GM04504 (cell line): ENCODE results near the gene MFN2.
"Not testable (repeated sequence)": the region's sequence is repeated elsewhere in the genome, so short reads cannot be mapped to it uniquely, and the experiment has no call there.

Experiments
- DNase-seq: peaks from one replicate; pipeline ENCODE4 v3.0.0-alpha.2; 2012; ENCODE audit warnings: low read depth

The MFN2 gene

DNA sequence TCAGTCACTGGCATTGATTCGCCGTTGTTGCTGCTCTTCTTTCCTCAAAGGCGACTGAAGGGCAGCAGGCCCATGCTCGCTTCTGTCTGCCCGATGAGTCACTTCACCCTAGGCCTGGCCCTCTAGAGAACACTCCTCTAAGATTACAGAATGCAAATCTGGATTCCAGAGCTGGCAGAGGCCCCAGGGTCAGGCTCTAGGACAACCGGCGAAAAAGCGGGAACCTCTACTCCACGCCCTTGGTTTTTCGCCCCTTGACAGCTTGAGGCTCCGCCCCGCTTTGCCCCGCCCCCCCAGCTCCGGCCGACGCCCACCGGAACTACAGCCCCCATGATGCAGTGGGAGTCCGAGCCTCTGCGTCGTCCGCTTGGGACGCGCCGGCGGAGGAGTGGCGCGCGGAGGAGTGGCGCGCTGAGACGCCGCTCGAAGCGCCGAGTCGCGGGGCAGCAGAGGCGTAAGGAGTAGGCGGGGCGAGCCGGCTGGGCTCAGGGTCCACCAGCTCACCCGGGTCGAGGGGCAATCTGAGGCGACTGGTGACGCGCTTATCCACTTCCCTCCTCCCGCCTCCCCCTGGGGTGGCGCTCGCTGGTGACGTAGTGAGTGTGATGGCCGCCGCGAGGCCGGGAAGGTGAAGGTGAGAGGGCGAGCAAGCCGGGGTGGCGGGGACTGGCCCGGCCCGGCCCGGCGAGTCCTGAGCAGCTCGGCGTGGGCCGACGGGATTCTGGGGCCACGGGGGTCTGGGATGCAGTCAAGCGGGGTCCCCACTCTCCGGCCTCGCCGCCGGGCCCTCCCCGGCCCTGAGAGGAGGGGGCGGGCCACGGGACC lies at the start of gene MFN2:
Gene MFN2 (plus strand): TSS at position 594 of the 825 bp plus-strand sequence. CDS start 8,725 bp downstream, outside the sequence.
- peak; percentile 91 for DNase-seq

DNA sequence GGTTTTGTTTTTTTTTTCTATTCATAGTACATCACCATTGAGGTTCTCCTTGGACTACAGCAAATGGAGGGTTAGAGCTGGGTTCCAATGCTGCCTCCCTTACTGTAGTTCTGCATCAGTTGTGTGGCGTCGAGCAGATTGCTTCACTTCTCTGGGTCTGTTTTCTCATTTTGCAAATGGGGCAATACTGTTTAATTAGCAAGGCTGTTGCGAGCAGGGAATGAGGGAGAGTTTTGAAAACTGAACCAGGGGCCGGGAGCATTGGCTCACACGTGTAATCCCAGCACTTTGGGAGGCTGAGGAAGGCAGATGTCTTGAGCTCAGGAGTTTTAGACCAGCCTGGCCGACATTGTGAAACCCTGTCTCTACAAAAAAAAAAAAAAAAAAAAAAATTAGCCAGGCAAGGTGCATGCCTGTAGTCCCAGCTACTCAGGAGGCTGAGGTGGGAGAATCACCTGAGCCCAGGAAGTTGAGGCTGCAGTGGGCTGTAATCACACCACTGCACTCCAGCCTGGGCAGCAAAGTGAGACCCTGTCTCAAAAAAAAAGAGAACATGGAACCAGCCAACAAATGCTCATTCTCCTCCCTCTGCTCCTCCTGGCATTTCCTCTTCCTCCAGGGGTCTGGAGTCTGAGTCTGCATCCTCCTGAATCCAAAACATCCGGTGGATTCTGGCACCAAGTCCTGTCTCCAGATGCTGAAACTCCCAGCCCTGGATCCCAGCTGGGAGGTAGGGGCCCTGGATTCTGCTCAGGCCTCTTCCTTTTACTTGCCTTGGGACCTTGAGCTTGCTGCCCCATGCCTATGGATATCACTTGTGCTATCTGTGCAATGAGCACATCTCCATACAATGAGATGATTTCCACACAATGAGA lies 49.4 kb upstream of the MFN2 start:
- DNase-seq = peak; percentile 68

DNA sequence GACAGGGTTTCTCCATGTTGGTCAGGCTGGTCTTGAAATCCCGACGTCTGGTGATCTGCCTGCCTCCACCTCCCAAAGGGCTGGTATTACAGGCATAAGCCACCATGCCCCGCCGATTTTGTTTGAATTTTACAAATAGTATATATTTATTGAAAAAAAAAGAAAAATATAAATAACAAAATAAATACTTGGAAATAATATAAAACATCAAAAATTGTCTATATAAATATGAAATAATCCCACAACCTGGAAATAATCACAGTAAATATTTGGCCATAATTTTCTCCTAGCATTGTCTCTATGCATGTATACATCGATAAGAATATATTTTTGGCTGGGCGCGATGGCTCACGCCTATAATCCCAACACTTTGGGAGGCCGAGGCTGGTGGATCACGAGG lies 48.4 kb upstream of the MFN2 start:
- no peak for DNase-seq

DNA sequence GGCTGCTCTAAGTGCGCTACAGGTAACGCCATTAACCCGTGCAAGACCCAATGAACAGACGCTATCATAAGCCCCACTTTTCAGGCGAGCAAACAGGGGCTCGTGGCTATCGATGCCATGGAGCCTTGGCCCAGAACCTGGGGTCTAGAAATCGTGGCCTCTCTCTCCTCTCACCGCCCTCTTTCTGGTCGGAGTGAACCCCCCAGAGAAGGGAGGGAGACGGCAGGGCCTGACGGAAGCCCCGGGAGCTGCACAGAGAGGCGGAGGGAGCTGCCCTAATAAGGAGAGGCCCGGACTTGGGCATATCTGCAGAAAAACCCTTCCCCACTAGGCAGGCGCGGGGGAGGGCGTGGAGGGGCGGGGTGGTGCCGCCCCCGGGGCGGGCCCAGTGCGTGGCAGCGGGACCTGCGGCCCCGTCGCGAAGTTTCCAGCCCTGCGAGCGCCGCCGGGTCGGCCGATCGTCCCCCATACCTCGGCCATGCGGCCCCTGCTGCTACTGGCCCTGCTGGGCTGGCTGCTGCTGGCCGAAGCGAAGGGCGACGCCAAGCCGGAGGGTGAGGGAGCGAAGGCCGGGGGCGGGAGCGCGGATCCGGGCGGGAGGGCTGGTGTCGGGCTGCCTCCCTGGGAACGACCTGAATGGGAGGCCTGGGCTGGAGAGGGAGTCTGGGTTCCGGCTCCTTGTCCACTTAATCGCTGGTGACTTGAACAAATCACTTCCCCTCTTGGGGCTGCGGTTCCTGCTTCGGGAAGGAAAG lies 45.8 kb upstream of the MFN2 start, which contains the start of gene PLOD1:
Gene PLOD1 (plus strand): TSS at position 416 of the 755 bp plus-strand sequence. CDS start 63 bp downstream, at position 479.
- DNase-seq = peak; percentile 73

DNA sequence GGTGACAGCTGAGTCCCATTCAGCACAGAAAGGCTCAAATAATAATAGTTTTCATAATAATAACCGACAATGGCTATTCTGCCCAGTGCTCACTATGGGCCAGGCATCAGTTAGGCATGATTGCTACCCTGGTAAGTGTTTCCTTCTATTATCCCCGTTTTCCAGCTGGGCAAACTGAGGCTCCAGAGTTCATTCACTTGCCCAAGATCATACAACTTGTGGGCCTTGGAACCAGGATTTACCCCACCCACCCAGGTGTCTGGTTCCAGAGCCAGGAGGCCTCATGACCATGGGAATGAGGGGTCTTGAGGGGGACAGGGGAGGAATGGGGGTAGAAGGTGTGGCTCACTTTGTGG lies 45.2 kb upstream of the MFN2 start:
- DNase-seq = no peak

DNA sequence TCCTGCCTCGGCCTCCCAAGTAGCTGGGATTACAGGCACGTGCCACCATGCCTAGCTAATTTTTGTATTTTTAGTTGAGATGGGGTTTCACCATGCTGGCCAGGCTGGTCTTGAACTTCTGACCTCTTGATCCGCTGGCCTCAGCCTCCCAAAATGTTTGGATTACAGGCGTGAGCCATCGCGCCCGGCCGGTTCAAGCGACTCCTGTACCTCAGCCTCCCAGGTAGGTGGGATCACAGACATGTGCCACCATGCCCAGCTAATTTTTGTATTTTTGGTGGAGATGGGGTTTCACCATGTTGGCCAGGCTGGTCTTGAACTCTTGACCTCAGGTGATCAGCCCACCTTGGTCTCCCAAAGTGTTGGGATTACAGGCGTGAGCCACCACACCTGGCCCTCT lies 44.5 kb upstream of the MFN2 start:
- DNase-seq = not testable (repeated sequence)

DNA sequence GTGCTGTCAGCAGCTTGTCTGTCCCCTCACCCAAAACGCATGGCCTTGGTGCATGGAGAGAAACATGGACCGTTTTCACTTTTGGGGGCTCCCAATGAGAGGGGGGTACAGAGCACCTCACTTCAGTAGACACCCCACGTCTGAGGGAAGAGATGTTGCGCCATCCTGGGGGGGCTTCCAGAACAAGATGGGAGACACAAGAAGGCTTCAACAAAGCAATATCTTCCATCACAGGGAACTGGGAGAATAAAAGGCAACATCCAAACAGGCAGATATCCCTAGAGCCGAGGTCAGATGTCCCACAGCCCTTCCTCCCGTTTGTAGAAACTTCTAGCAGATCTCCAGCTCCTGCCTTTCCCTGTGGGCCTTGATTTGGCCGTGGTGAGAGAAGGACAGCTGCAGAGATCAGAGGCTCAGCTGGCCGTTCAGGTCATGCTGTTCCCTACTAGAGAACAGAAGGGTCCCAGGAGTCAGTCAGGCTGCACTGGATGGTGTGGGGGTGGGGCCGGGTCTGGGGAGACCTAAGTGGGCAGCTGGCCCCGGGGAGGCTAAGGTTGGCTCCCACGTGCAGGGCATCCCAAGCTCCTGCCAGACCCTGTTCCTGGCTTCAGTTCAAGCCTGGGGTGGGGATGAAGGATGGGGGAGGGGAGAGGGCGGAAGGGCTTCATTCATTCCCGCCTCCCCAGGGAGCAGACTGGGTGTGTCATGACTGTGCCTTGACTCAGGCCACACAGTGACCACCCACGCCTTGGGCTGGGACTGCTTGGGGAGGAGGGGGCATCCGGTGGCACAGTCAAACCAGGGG lies 41.3 kb upstream of the MFN2 start:
- no peak for DNase-seq

DNA sequence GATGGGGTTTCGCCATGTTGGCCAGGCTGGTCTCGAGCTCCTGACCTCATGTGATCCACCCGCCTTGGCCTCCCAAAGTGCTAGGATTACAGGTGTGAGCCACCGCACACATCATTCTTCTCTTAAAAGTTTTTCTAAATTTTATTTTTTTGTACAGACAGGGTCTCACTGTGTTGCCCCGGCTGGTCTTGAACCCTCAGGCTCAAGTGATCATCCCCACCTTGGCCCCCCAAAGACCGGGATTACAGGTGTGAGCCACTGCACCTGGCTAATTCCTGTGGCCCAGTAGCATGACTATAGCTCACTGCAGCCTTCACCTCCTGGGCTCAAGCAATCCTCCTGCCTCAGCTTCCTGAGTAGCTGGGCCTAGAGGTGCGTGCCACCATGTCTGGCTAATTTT lies 40.5 kb upstream of the MFN2 start:
- not testable (repeated sequence) for DNase-seq

DNA sequence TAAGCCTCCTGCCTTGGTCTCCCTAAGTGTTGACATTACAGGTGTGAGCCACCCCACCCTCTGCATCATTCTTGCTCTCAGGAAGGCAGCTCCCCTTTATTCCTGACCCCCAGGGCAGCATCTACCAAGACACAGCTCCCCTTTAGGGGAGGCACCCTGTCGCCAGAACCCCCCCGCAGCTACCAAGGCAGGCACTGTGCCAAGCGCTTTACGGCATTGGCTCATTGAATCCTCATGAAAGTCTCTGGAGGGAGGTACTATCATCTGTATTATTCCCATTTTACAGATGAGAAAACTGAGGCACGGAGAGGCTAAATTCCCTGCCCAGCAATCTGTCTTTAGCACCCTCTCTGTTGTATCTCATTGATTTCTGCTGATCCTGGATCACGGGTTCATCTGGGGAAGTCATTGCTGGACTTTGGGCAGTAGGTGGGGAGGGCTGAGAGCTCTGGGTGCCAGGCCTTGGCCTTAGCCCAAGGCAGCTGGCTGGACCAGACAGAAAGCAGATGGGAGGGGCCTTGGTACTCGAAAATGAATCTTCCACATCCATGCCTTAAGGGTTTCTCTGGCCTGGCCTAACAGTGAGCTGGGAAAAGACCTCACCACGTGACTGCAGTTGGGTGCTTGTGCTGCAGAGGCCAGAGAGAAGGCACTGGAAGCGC lies 39.9 kb upstream of the MFN2 start:
- DNase-seq = no peak

DNA sequence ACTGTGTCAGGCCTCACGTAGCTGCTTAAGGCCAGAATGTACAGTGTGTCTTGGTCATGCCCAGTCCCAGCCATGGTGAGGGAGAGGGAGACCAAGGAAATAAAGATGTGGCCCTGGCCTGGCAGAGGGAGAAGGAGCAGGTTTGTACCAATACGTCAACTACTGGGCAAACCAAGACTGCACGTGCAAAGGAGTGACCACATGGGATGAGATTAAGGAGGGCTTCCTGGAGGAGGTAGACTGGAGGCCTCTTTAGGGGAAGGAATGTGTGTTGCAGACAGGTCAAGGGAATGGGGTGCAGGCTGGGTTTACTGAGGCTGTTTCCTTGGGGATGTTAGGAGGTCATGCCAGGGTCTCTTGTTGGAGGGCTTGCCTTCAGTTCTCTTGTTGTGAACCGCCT lies 38.0 kb upstream of the MFN2 start:
- DNase-seq = no peak

DNA sequence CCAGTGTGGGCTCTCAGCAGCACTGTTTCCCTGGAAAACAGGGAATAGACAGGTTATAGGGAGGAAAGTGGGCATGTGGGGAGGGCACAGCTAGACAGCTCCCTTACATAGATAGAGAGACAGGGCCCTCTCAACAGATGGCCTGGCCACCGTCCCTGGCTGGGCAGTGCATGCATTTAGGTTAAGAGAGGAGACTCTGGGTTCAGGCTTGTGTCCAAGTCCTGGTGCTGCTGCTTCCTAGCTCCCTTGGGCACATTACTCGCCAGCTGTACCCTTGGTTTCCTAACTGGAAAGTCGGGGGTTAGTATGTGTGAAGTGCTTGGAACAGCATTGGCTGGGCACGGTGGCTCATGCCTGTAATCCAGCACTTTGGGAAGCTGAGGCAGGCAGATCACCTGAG lies 36.6 kb upstream of the MFN2 start:
- no peak for DNase-seq

DNA sequence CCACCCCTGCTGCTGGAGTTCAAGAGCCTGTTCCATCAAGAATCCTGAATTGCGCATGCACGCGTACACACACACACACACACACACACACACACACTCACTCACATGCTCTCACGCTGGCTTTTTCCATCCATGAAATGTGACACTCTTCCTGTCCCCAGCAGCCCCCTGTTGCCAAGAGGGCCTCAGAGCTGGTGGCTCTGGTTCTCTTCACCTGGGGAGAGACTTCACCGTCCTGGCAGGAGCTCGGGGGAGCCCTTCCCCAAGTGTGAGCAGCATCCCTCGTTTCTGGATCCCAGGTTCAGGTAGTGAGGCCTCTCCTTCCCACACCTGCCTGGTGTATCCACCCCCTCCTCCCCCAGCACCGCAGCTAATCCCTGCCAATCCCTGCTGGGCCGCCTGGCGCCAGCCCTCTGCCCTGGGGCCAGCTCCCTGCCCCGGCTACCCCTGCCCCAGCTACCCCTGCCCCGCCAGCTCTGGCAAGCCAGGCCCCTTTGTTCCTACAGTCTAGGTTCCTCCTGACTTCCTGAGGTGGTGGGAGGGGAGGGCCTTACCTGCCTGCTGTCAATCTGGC lies 35.8 kb upstream of the MFN2 start:
- DNase-seq = no peak

DNA sequence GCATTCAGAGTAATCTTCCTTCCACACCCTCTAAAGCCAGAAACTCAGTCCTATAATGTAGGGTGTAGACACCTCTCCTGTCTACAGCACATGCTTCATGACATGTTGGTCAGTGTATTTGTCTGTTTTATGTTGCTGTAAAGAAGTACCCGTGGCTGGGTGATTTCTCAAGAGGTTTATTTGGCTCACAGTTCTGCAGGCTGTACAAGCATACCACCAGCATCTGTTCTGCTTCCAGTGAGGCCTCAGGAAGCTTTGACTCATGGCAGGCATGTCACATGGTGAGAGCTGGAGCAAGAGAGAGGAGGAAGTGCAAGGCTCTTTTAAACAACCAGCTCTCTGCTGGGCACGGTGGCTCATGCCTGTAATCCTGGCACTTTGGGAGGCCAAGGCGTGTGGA lies 33.6 kb upstream of the MFN2 start:
- no peak for DNase-seq

DNA sequence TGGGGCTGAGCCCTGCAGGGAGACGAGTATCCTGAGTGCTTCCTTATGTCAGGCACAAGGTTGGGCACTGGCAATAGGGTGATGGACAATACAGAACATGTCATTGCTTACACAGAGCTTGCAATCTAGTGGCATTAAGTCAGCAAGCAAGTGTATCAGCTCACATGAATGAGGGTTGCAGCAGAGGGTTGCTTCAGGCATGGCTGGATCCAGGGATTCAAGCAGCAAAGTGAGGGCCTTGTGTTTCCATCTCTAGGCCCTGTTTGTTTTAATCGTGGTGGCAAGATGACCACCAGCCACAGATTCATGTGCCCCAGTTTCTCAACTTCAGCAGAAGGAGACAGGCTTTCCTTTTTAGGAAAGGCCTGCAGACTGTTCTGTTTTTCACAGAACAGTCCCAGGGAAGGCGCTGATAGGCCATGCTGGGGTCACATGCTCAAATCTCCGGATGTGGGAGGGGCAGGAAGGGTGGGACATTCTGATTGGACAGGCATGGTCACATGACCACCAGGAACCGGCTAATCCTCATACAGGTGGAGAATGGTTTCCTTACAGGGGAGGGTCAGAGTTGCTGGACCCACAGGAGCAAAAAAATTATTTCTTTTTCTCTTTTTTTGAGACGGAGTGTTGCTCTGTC lies 31.3 kb upstream of the MFN2 start:
- no peak for DNase-seq

DNA sequence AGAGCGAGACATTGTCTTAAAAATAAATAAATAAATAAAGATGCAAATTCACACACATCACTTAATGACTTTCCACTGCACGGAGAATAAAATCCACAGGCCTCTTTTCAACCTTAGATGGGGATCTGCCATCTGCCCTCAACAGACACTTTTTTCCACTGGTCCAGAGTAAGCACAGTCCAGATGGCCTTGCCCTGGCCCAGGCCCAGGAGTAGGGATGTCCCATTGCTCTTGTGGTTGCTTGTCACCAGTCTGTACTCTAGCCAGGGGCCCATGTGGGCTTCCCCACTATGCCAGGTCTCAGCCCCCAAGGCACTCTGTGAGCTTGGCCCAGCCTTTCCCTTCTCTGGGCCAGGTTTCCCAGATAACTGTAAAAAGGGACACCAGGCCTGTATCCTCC lies 28.3 kb upstream of the MFN2 start:
- no peak for DNase-seq

DNA sequence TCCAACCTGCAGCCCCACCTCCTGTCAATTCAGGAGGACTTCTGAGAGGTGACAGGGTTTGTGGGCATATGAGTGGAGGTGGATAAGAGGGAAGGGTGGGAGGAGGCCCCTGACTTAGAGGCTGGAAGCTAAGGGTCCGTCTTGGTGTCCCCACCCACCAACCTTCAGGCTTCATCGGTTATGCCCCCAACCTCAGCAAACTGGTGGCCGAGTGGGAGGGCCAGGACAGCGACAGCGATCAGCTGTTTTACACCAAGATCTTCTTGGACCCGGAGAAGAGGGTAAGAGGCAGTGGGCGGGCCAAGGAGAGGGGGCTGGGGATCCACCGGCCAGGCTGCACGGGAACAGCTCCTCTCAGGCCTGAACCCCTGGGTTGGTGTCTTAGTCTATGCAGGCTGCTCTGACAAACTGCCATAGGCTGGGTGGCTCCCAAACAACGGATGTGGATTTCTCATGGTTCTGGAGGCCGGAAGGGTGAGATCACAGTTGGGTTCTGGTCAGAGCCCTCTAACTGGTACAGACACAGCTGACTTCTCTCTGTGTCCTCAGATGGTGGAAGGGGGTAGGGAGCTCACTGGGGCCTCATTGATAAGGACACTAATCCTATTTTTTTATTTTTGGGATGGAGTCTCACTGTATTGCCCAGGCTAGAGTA lies 27.7 kb upstream of the MFN2 start:
- DNase-seq = no peak

DNA sequence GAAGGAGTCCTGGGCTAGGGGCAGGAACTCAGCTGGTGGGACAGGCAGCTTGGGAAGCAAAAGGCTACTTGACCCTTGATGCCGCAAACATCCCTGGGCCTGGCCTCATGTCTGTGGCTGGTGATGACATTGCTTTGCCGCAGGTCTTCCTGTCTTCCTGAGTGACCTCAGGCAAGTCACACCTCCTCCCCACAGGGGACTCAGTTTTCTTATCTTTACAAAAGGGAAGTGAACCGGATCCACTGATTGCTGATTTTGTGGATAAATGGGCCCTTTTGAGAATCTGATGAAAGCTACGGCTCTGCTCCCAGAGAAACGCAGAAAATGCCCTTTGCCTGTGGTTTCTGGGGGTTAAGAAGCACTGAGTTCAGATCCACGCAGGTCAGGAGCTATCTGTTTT lies 25.0 kb upstream of the MFN2 start:
- DNase-seq = no peak

DNA sequence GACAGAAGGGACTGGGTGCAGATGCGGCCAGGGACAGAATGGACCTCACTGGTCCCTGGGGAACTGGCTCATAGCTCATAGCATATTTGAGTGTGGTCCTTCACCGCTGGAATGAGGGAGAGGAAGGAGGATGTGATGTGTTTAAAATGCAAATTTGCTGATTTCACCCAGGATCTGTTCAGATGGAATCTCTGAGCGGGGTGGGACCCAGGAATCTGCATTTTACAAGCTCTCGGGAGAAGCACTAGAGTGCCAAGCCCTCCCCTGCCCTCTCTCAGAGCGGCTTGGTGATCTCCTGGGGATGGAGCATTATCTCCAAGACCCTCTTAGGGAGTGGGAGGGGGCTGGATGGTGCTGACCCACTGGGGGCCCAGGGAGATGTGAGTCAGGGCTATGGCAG lies 22.8 kb upstream of the MFN2 start:
- DNase-seq = no peak

DNA sequence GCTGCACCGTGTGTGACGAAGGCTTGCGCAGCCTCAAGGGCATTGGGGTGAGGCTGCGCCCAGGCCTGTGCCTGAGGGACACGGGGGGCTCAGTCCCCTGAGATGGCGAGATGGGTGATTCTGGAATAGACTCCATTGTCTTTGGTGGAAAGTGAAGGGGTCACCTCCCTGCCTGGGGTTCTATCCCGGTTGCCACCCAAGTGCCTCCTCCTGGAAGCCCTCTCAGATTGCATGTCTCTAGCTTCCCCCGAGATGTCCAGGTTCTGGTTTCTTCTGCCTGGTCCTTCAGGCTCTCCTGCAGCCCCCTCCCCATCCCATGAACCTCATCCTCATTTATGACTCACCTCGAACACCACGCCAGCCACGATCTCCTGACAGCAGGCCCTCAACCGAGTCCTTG lies 22.3 kb upstream of the MFN2 start:
- no peak for DNase-seq

DNA sequence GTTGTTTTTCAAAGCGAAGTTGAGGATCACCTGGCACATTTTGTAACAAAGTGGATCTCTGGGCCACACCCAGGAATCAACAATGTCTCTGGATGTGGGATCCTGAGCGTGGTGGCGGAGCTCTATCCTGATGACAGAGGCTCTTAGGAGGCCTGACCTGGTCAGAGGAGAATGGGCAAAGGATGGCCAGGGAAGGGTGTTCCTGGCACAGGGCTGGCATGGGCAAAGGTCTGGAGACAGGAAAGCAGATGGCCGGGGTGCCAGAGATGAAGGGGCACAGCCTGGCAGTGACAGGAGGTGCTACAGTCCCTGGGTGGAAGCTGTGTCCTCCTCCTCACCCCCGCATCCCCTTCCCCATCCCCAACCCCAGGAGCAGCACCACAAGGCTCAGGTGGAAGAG lies 20.0 kb upstream of the MFN2 start:
- no peak for DNase-seq
